GM23338 (cell line): ENCODE data around the gene CIRBP. TPM values are rescaled to one million over a fixed set of nuclear protein-coding genes. Genes with fewer than 3 reads are reported as not detected.
A peak's percentile ranks its signal among the peaks of the same experiment; 100 is the strongest.

Source experiments
- ATAC-seq: fragments of 200-7000 bp; cut with Tn5 transposase; 3 replicates; pipeline ENCODE4 v1.9.1; 2020
- DNase-seq: peaks from one replicate; pipeline ENCODE4 v3.0.0-alpha.2; 2015; ENCODE audit warnings: low spot score
- H2AFZ ChIP-seq: fragments of 200-600 bp; sonication (generic); 2 replicates; pipeline ENCODE4 v1.8.0; 2016; ENCODE audit warnings: antibody characterized with exemption, mild to moderate bottlenecking, moderate library complexity
- H3F3A ChIP-seq: fragments of 200-600 bp; sonication (generic); replicated peaks from 2 replicates; pipeline ENCODE4 v1.8.0; 2017; ENCODE audit warnings: antibody characterized with exemption, mixed run types, low read depth
- H3K27ac ChIP-seq: fragments of 200-600 bp; sonication (generic); 2 replicates; pipeline ENCODE4 v1.6.1; 2016; ENCODE audit warnings: low read depth
- H3K27me3 ChIP-seq: fragments of 200-600 bp; sonication (generic); 2 replicates; pipeline ENCODE4 v1.8.0; 2016; ENCODE audit warnings: mild to moderate bottlenecking, mixed run types, moderate library complexity; ENCODE audit not compliant: insufficient read depth
- H3K36me3 ChIP-seq: fragments of 200-600 bp; sonication (generic); 2 replicates; pipeline ENCODE4 v1.8.0; 2016; ENCODE audit warnings: mild to moderate bottlenecking; ENCODE audit not compliant: insufficient read depth
- H3K4me1 ChIP-seq: fragments of 200-600 bp; sonication (generic); 2 replicates; pipeline ENCODE4 v1.8.0; 2016; ENCODE audit warnings: mild to moderate bottlenecking, moderate library complexity; ENCODE audit not compliant: insufficient read depth
- H3K4me2 ChIP-seq: fragments of 200-600 bp; sonication (generic); 2 replicates; pipeline ENCODE4 v1.7.1; 2017; ENCODE audit warnings: mixed run types
- H3K4me3 ChIP-seq: fragments of 200-600 bp; sonication (generic); 2 replicates; pipeline ENCODE4 v1.6.1; 2016; ENCODE audit warnings: mixed run types
- H3K79me2 ChIP-seq: fragments of 200-600 bp; sonication (generic); replicated peaks from 2 replicates; pipeline ENCODE4 v1.8.0; 2017; ENCODE audit warnings: mild to moderate bottlenecking; ENCODE audit not compliant: insufficient read depth
- H3K9me2 ChIP-seq: fragments of 200-600 bp; sonication (generic); 2 replicates; pipeline ENCODE4 v1.8.0; 2017; ENCODE audit not compliant: insufficient read depth
- H4K20me1 ChIP-seq: fragments of 200-600 bp; sonication (generic); replicated peaks from 2 replicates; pipeline ENCODE4 v1.8.0; 2017; ENCODE audit warnings: mild to moderate bottlenecking; ENCODE audit not compliant: insufficient read depth
- H3K27ac Mint-ChIP-seq: 2 replicates; pipeline ENCODE4 v1.8.0; 2020; ENCODE audit warnings: inconsistent platforms, mild to moderate bottlenecking, moderate library complexity, mixed read lengths
- H3K27me3 Mint-ChIP-seq: 3 replicates; pipeline ENCODE4 v1.8.0; 2022; ENCODE audit warnings: low read depth, mild to moderate bottlenecking, moderate library complexity, mixed read lengths, inconsistent platforms; ENCODE audit not compliant: insufficient read depth, poor library complexity
- H3K36me3 Mint-ChIP-seq: 3 replicates; pipeline ENCODE4 v1.8.0; 2021; ENCODE audit warnings: low read depth, mild to moderate bottlenecking, inconsistent platforms, moderate library complexity, mixed read lengths
- H3K4me1 Mint-ChIP-seq: 3 replicates; pipeline ENCODE4 v1.8.0; 2020; ENCODE audit warnings: mild to moderate bottlenecking, inconsistent platforms, mixed read lengths
- H3K4me3 Mint-ChIP-seq: 3 replicates; pipeline ENCODE4 v1.8.0; 2021; ENCODE audit warnings: moderate library complexity, mild to moderate bottlenecking, inconsistent platforms, mixed read lengths
- H3K9me3 Mint-ChIP-seq: 3 replicates; pipeline ENCODE4 v1.8.0; 2020; ENCODE audit warnings: moderate library complexity, mild to moderate bottlenecking, inconsistent platforms, mixed read lengths
- CREB1 ChIP-seq: fragments of 250-450 bp; sonication (Bioruptor Pico); IDR thresholded peaks from 2 replicates; pipeline ENCODE4 v1.5.0; 2020; ENCODE audit warnings: low read depth, mild to moderate bottlenecking, moderate library complexity
- EZH2 ChIP-seq: fragments of 200-600 bp; sonication (generic); IDR thresholded peaks from one replicate; pipeline ENCODE4 v1.8.0; 2017; ENCODE audit warnings: antibody characterized with exemption, mild to moderate bottlenecking, low read depth; ENCODE audit not compliant: unreplicated experiment
- EZH2phosphoT487 ChIP-seq: fragments of 200-600 bp; sonication (generic); IDR thresholded peaks from one replicate; pipeline ENCODE4 v1.8.1; 2018; ENCODE audit warnings: antibody characterized with exemption; ENCODE audit not compliant: unreplicated experiment
- JUNB ChIP-seq: IDR thresholded peaks from one replicate; pipeline ENCODE4 v1.6.1; 2016; ENCODE audit warnings: antibody characterized with exemption; ENCODE audit not compliant: unreplicated experiment
- NANOG ChIP-seq: IDR thresholded peaks from 2 replicates; pipeline ENCODE4 v1.6.1; 2016; ENCODE audit warnings: antibody characterized with exemption, borderline replicate concordance
- POLR2AphosphoS5 ChIP-seq: IDR thresholded peaks from 2 replicates; pipeline ENCODE4 v1.6.1; 2016; ENCODE audit warnings: antibody characterized with exemption, low read depth
- REST ChIP-seq: IDR thresholded peaks from one replicate; pipeline ENCODE4 v1.6.1; 2018; ENCODE audit warnings: antibody characterized with exemption; ENCODE audit not compliant: unreplicated experiment
- STAT1 ChIP-seq: IDR thresholded peaks from one replicate; pipeline ENCODE4 v1.6.1; 2016; ENCODE audit warnings: antibody characterized with exemption; ENCODE audit not compliant: unreplicated experiment
- ZNF114 ChIP-seq: fragments of 250-450 bp; sonication (Bioruptor Pico); IDR thresholded peaks from 2 replicates; pipeline ENCODE4 v1.5.0; 2020; ENCODE audit warnings: mild to moderate bottlenecking, moderate library complexity
- ZNF331 ChIP-seq: fragments of 250-450 bp; sonication (Bioruptor Pico); IDR thresholded peaks from 2 replicates; pipeline ENCODE4 v1.5.0; 2020; ENCODE audit warnings: low read depth, mild to moderate bottlenecking, moderate library complexity
- ZNF462 ChIP-seq: fragments of 250-450 bp; sonication (Bioruptor Pico); IDR thresholded peaks from 2 replicates; pipeline ENCODE4 v1.5.0; 2020; ENCODE audit warnings: mild to moderate bottlenecking, moderate library complexity
- long read RNA-seq: library from polyadenylated mRNA; unstranded; transcript quantifications from one replicate; pipeline ENCODE4 v2.0.0, GENCODE V29; 2020; ENCODE audit not compliant: unreplicated experiment
- polyA plus RNA-seq: library from polyadenylated mRNA; unstranded; fragments of >200 nt; fragmentation: Nextera tagmentation; extraction: Ambion mirVana; gene quantifications from 2 replicates; pipeline ENCODE4 v1.2.1, GENCODE V29; 2016
- total RNA-seq: library from RNA; depleted of rRNA; stranded (reverse); fragments of >200 nt; shearing (Covaris generic); gene quantifications from 2 replicates; pipeline ENCODE4 v1.2.3, GENCODE V29; 2014; rRNA removed
- TF ChIP-seq, protein P1 (sequence below): IDR thresholded peaks from 2 replicates; pipeline ENCODE4 v1.6.1; 2016; ENCODE audit warnings: antibody characterized with exemption
- TF ChIP-seq, protein P2 (sequence below), 2 experiments: fragments of 200-600 bp in 1 of 2; sonication (generic) in 1 of 2; conservative IDR thresholded peaks; 2 replicates each; pipeline versions ENCODE4 v1.5.1 to v1.6.1; 2016 to 2017; ENCODE audit warnings: antibody characterized with exemption in 2 of 2, low read depth in 2 of 2, mild to moderate bottlenecking in 2 of 2, moderate library complexity in 1 of 2

The CIRBP gene
- total RNA-seq (152 and 202 TPM in 2 replicates), polyA plus RNA-seq (153 and 160 TPM in 2 replicates)
- long read RNA-seq, transcript CIRBP-201 (7 exons, 1,328 nt), result major isoform, 252 of 367 reads
- long read RNA-seq, transcript CIRBP-204 (7 exons, 870 nt), result minor isoform, 12 of 367 reads
- long read RNA-seq, transcript CIRBP-210 (8 exons, 938 nt), result minor isoform, 36 of 367 reads
- long read RNA-seq, transcript CIRBP-222 (7 exons, 1,073 nt), result minor isoform, 8 of 367 reads
- long read RNA-seq, partial matches to known transcripts, result 10 of 367 reads
- long read RNA-seq, other reads (novel, unspliced or antisense), result 34 of 367 reads

DNA sequence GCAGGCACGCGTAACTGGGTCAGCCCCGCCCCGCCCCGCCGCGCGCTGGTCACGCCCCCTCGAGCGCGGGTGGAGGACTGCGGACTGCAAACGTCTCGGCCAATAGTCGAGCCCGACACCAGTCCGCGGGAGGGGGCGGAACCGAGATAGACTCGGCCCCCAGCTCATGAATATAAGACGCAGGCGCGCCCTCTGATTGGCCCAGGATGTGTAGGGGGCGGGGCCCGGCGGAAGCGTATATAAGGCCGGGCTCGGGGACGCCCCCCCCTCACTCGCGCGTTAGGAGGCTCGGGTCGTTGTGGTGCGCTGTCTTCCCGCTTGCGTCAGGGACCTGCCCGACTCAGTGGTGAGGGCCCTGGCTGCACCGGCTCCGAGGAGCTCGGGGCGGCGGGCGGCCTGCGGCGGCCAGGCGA, at the start of gene CIRBP:
Gene CIRBP (plus strand): TSS at position 268 of the 413 bp plus-strand sequence. CDS start 1,602 bp downstream, outside the sequence.
- peak; percentile 100 for DNase-seq
- H3K4me3 ChIP-seq, result peak within 1 kb of the TSS; percentile 94
- Mint-ChIP-seq H3K27me3 (peaks cover 56% of the 10 kb centered on the region), H3K9me3 (peaks cover 2% of the 10 kb centered on the region; the same call in 2 of the 3 replicates), H3K36me3 (peaks cover 51% of the 10 kb centered on the region), H3K4me1 (peaks cover 65% of the 10 kb centered on the region), H3K27ac (peak within 1 kb of the TSS; percentile 98), H3K4me3 (peak within 1 kb of the TSS; percentile 89)
- peak within 1 kb of the TSS; percentile 100 for H3K4me2 ChIP-seq
- peaks cover 36% of the 10 kb centered on the region for H4K20me1 ChIP-seq
- peak; percentile 98 for TF ChIP-seq POLR2AphosphoS5
- TF ChIP-seq JUNB, result no peak
- no peak for TF ChIP-seq STAT1
- peak; percentile 38; the same call in 1 of the 2 replicates for TF ChIP-seq CREB1 (CRISPR knock-in tag)
- no peak for TF ChIP-seq EZH2phosphoT487
- no peak for TF ChIP-seq ZNF331 (CRISPR knock-in tag)
- TF ChIP-seq EZH2, result no peak
- TF ChIP-seq, protein P1, sequence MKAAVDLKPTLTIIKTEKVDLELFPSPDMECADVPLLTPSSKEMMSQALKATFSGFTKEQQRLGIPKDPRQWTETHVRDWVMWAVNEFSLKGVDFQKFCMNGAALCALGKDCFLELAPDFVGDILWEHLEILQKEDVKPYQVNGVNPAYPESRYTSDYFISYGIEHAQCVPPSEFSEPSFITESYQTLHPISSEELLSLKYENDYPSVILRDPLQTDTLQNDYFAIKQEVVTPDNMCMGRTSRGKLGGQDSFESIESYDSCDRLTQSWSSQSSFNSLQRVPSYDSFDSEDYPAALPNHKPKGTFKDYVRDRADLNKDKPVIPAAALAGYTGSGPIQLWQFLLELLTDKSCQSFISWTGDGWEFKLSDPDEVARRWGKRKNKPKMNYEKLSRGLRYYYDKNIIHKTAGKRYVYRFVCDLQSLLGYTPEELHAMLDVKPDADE, result no peak; the same call in 1 of the 2 replicates
- TF ChIP-seq REST, result peak; percentile 9
- TF ChIP-seq, protein P2, sequence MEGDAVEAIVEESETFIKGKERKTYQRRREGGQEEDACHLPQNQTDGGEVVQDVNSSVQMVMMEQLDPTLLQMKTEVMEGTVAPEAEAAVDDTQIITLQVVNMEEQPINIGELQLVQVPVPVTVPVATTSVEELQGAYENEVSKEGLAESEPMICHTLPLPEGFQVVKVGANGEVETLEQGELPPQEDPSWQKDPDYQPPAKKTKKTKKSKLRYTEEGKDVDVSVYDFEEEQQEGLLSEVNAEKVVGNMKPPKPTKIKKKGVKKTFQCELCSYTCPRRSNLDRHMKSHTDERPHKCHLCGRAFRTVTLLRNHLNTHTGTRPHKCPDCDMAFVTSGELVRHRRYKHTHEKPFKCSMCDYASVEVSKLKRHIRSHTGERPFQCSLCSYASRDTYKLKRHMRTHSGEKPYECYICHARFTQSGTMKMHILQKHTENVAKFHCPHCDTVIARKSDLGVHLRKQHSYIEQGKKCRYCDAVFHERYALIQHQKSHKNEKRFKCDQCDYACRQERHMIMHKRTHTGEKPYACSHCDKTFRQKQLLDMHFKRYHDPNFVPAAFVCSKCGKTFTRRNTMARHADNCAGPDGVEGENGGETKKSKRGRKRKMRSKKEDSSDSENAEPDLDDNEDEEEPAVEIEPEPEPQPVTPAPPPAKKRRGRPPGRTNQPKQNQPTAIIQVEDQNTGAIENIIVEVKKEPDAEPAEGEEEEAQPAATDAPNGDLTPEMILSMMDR (conservative IDR thresholded peaks at IDR 0.05; ENCODE audit: low read depth in 2 of 2), result no peak
- peak; percentile 98; the same call in 1 of the 2 replicates for TF ChIP-seq ZNF114 (CRISPR knock-in tag)
- no peak for TF ChIP-seq ZNF462
- TF ChIP-seq NANOG, result no peak
- peaks cover 46% of the 10 kb centered on the region for H3K4me1 ChIP-seq
- H3F3A ChIP-seq, result peaks cover 59% of the 10 kb centered on the region
- H3K79me2 ChIP-seq, result peaks cover 44% of the 10 kb centered on the region
- H3K27me3 ChIP-seq, result peaks cover 10% of the 10 kb centered on the region; the same call in 1 of the 2 replicates
- H3K36me3 ChIP-seq, result peaks cover 31% of the 10 kb centered on the region
- peak within 1 kb of the TSS; percentile 98 for H3K27ac ChIP-seq
- no peaks in the 10 kb centered on the region for H3K9me2 ChIP-seq
- H2AFZ ChIP-seq, result no peak within 1 kb of the TSS
- peak; percentile 40 for ATAC-seq
